Parathyroid adenoma (tissue), 2 donors: ENCODE results near the gene CGB1.
"Not testable (repeated sequence)": the region's sequence is repeated elsewhere in the genome, so short reads cannot be mapped to it uniquely, and the experiment has no call there.

Source experiments
- H2AFZ ChIP-seq: fragments of 300-600 bp; sonication (generic); one replicate; pipeline ENCODE4 v1.7.0; 2017; ENCODE audit warnings: antibody characterized with exemption, mild to moderate bottlenecking
- H3K27ac ChIP-seq: fragments of 300-600 bp; sonication (generic); one replicate; pipeline ENCODE4 v1.7.0; 2017
- H3K27me3 ChIP-seq: fragments of 300-600 bp; sonication (generic); one replicate; pipeline ENCODE4 v1.7.0; 2017; ENCODE audit warnings: low read length; ENCODE audit not compliant: control insufficient read depth, insufficient read depth
- H3K36me3 ChIP-seq: fragments of 300-600 bp; sonication (generic); one replicate; pipeline ENCODE4 v1.7.0; 2017; ENCODE audit warnings: low read length; ENCODE audit not compliant: control insufficient read depth, insufficient read depth
- H3K4me1 ChIP-seq: fragments of 300-600 bp; sonication (generic); one replicate; pipeline ENCODE4 v1.7.0; 2017; ENCODE audit warnings: control low read depth
- H3K4me2 ChIP-seq: fragments of 300-600 bp; sonication (generic); one replicate; pipeline ENCODE4 v1.7.0; 2017; ENCODE audit warnings: low read length
- H3K4me3 ChIP-seq: fragments of 300-600 bp; sonication (generic); one replicate; pipeline ENCODE4 v1.7.0; 2017; ENCODE audit warnings: low read depth, low read length
- H3K79me2 ChIP-seq: fragments of 300-600 bp; sonication (generic); one replicate; pipeline ENCODE4 v1.7.0; 2017; ENCODE audit warnings: control low read depth
- H3K9ac ChIP-seq: fragments of 300-600 bp; sonication (generic); one replicate; pipeline ENCODE4 v1.7.0; 2017; ENCODE audit warnings: mild to moderate bottlenecking
- H3K9me3 ChIP-seq: fragments of 300-600 bp; sonication (generic); one replicate; pipeline ENCODE4 v1.7.0; 2017; ENCODE audit warnings: low read length; ENCODE audit not compliant: control insufficient read depth
- TF ChIP-seq, protein P1 (sequence below): fragments of 300-600 bp; sonication (generic); IDR thresholded peaks from one replicate; pipeline ENCODE4 v1.7.0; 2017; ENCODE audit warnings: antibody characterized with exemption, mild to moderate bottlenecking
- donor health status: primary hyperparathyroidism.

CGB1 gene

DNA sequence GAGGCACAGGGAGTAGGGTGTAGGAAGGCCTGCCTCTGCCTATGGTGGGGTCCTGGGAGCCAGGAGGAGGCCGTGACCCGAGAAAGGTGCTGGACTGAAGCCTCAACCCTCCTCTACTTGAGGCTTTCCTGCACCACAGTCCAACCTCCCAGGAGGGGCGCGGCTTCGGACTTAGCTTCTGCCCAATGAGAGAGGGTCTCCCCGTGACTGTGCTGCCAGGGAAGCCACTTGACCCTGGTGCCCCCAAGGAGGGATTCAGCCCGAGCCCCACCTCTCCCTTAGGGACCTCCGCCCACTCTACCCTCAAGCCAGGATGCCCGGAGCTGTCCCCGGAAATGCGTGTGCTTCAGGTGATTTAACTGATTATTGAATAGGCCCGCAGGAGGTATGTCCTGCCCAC is 12.3 kb upstream of the CGB1 start, which contains the start of gene CGB8:
CGB8 (minus strand) TSS at position 101 of the 400 bp plus-strand sequence. CDS start 372 bp downstream, outside the sequence.
- H3K27ac ChIP-seq, H3K4me2 ChIP-seq, H2AFZ ChIP-seq, H3K4me1 ChIP-seq, H3K9me3 ChIP-seq, H3K36me3 ChIP-seq, H3K4me3 ChIP-seq, H3K9ac ChIP-seq, H3K27me3 ChIP-seq, H3K79me2 ChIP-seq: not testable (repeated sequence)

GRCh38 chr19:49043548-49043947 is 6.9 kb upstream of the CGB1 start, which contains the start of gene CGB5:
CGB5 (plus strand) TSS chr19:49043848; CDS start chr19:49044210, 362 bp downstream.
- not testable (repeated sequence) for H3K79me2 ChIP-seq, H2AFZ ChIP-seq, H3K27me3 ChIP-seq, H3K4me3 ChIP-seq, H3K9me3 ChIP-seq, H3K27ac ChIP-seq, H3K36me3 ChIP-seq, H3K4me2 ChIP-seq, H3K9ac ChIP-seq, H3K4me1 ChIP-seq

- not testable (repeated sequence) for H3K27me3 ChIP-seq, H3K27ac ChIP-seq, H3K36me3 ChIP-seq, H3K4me3 ChIP-seq, H3K4me1 ChIP-seq, H3K9me3 ChIP-seq, H2AFZ ChIP-seq, H3K79me2 ChIP-seq, H3K4me2 ChIP-seq, H3K9ac ChIP-seq
Observed at GRCh38 chr19:49042666-49043065, 6.0 kb upstream of the CGB1 start.

- H3K79me2 ChIP-seq, result no peaks in the 10 kb centered on the region
- H3K4me3 ChIP-seq, result no peak overlapping the region
- TF ChIP-seq, protein P1, sequence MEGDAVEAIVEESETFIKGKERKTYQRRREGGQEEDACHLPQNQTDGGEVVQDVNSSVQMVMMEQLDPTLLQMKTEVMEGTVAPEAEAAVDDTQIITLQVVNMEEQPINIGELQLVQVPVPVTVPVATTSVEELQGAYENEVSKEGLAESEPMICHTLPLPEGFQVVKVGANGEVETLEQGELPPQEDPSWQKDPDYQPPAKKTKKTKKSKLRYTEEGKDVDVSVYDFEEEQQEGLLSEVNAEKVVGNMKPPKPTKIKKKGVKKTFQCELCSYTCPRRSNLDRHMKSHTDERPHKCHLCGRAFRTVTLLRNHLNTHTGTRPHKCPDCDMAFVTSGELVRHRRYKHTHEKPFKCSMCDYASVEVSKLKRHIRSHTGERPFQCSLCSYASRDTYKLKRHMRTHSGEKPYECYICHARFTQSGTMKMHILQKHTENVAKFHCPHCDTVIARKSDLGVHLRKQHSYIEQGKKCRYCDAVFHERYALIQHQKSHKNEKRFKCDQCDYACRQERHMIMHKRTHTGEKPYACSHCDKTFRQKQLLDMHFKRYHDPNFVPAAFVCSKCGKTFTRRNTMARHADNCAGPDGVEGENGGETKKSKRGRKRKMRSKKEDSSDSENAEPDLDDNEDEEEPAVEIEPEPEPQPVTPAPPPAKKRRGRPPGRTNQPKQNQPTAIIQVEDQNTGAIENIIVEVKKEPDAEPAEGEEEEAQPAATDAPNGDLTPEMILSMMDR, result no peak
- no peaks in the 10 kb centered on the region for H3K4me1 ChIP-seq
- H3K36me3 ChIP-seq, result no peaks in the 10 kb centered on the region
- no peak overlapping the region for H3K4me2 ChIP-seq
- no peaks in the 10 kb centered on the region for H3K27me3 ChIP-seq
- H3K9ac ChIP-seq, result no peak overlapping the region
- no peak overlapping the region for H2AFZ ChIP-seq
- H3K27ac ChIP-seq, result no peak overlapping the region
- no peaks in the 10 kb centered on the region for H3K9me3 ChIP-seq
Observed at GRCh38 chr19:49042177-49042576, 5.5 kb upstream of the CGB1 start.

GRCh38 chr19:49039736-49040135 is 3.0 kb upstream of the CGB1 start:
- H3K4me1 ChIP-seq, H3K27ac ChIP-seq, H3K79me2 ChIP-seq, H3K9ac ChIP-seq, H3K27me3 ChIP-seq, H3K9me3 ChIP-seq, H3K36me3 ChIP-seq, H3K4me3 ChIP-seq, H2AFZ ChIP-seq, H3K4me2 ChIP-seq: not testable (repeated sequence)

GRCh38 chr19:49038557-49039276 is 2.0 kb upstream of the CGB1 start:
- H3K27me3 ChIP-seq, H3K4me3 ChIP-seq, H3K4me1 ChIP-seq, H3K4me2 ChIP-seq, H3K27ac ChIP-seq, H3K36me3 ChIP-seq, H2AFZ ChIP-seq, H3K9ac ChIP-seq, H3K79me2 ChIP-seq, H3K9me3 ChIP-seq: not testable (repeated sequence)

DNA sequence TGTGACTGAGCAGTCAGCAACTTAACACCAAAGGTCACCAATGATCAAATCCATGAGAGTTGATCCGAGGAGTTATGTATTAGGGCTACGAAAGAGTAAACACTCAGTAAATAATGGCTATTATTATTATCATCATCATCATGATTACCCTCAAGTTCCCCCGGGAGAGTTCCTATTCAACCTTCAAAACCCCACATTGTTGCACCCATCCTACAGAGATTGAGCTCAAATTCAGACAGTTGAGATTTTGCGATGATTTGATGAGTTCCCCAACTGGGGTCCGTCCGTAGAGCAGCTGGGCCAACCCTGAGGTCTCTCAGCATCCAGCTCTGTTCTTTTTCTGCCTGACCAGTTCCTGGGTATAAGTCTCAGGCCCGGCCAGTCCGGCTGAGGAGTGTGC is 1.4 kb upstream of the CGB1 start:
- not testable (repeated sequence) for H3K4me1 ChIP-seq, H3K27me3 ChIP-seq, H2AFZ ChIP-seq, H3K9me3 ChIP-seq, H3K4me2 ChIP-seq, H3K9ac ChIP-seq, H3K27ac ChIP-seq, H3K79me2 ChIP-seq, H3K4me3 ChIP-seq, H3K36me3 ChIP-seq

DNA sequence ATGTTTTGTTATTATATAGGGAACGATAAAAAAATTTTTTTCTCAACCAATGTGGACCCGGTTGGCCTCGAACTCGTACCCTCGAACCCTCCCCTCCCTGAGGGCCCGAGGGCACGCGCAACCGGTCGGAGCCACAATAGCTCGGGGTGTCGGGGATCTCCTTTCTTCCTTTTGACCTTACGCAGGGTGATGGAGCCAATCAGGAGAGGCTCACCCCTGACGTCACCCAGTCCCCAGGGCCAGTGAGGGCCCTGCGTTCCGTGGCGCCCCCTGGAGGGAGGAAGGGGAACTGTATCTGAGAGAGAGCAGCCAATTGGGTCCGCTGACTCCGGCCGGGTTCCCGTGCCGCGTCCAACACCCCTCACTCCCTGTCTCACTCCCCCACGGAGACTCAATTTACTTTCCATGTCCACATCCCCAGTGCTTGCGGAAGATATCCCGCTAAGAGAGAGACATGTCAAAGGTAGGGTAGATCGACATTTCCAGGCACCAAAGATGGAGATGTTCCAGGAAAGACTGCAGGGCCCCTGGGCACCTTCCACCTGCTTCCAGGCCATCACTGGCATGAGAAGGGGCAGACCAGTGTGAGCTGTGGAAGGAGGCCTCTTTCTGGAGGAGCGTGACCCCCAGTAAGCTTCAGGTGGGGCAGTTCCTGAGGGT is 4.9 kb downstream of the CGB1 start, which contains the start of gene CGB2:
CGB2 (plus strand) TSS at position 249 of the 660 bp plus-strand sequence; CDS start at position 455, 206 bp downstream.
- H3K9me3 ChIP-seq, H3K4me3 ChIP-seq, H3K9ac ChIP-seq, H3K27me3 ChIP-seq, H3K27ac ChIP-seq, H3K36me3 ChIP-seq, H2AFZ ChIP-seq, H3K79me2 ChIP-seq, H3K4me1 ChIP-seq, H3K4me2 ChIP-seq: not testable (repeated sequence)

- H3K79me2 ChIP-seq, H3K9ac ChIP-seq, H3K4me2 ChIP-seq, H3K4me1 ChIP-seq, H3K4me3 ChIP-seq, H2AFZ ChIP-seq, H3K36me3 ChIP-seq, H3K27me3 ChIP-seq, H3K27ac ChIP-seq, H3K9me3 ChIP-seq: not testable (repeated sequence)
Observed at GRCh38 chr19:49030323-49030722, 6.4 kb downstream of the CGB1 start.

DNA sequence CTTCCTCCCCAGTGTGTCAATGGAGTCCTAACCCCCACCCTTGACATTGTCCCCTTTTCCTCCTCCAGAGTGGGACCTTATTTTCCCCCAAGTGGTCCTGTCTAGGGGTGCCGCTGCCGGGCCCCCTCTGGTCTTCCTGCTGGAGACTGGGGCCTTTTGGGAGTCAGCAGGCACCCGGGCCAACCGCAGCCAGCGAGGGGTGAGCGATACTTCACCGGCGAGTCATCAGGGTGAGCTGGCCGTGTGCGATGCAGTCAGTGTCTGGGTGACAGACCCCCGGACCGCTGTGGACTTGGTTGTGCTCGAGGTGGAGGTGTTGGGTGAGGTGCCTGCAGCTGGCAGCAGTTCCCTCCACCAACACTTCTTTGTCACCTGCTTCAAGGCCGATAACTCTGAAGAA is 6.9 kb downstream of the CGB1 start:
- not testable (repeated sequence) for H2AFZ ChIP-seq, H3K9me3 ChIP-seq, H3K79me2 ChIP-seq, H3K27ac ChIP-seq, H3K4me1 ChIP-seq, H3K27me3 ChIP-seq, H3K4me3 ChIP-seq, H3K4me2 ChIP-seq, H3K36me3 ChIP-seq, H3K9ac ChIP-seq
